HCEC 1CT (cell line): Measurements from ENCODE around the gene GDF10.

ENCODE experiments used
- DNase-seq: peaks from one replicate; pipeline ENCODE4 v3.0.0-alpha.2; 2017

The GDF10 gene

GRCh38 chr10:47317251-47317650 is 17.3 kb downstream of the GDF10 start:
- DNase-seq, result no peak

- DNase-seq, result no peak
Measured at GRCh38 chr10:47318706-47319105, 18.7 kb downstream of the GDF10 start.

GRCh38 chr10:47319784-47320183 is 19.8 kb downstream of the GDF10 start:
- DNase-seq, result no peak

GRCh38 chr10:47320812-47321211 is 20.8 kb downstream of the GDF10 start:
- no peak for DNase-seq

- no peak for DNase-seq
Measured at GRCh38 chr10:47321521-47322195, 21.7 kb downstream of the GDF10 start.

GRCh38 chr10:47322300-47323061 is 22.5 kb downstream of the GDF10 start, which contains the start of gene GDF2:
Gene GDF2 (plus strand): TSS chr10:47322454. CDS start chr10:47322669, 215 bp downstream.
- DNase-seq, result no peak

GRCh38 chr10:47323087-47323486 is 23.1 kb downstream of the GDF10 start:
- no peak for DNase-seq

GRCh38 chr10:47323636-47324296 is 23.8 kb downstream of the GDF10 start:
- DNase-seq, result no peak

GRCh38 chr10:47325303-47326291 is 25.6 kb downstream of the GDF10 start:
- no peak for DNase-seq

- DNase-seq, result no peak
Measured at GRCh38 chr10:47326306-47326926, 26.4 kb downstream of the GDF10 start.

- DNase-seq, result no peak
Measured at GRCh38 chr10:47326927-47327330, 26.9 kb downstream of the GDF10 start.

GRCh38 chr10:47329855-47330254 is 29.9 kb downstream of the GDF10 start:
- no peak for DNase-seq

- no peak for DNase-seq
Measured at GRCh38 chr10:47330366-47330765, 30.4 kb downstream of the GDF10 start.

GRCh38 chr10:47330804-47331203 is 30.8 kb downstream of the GDF10 start:
- DNase-seq, result no peak

- DNase-seq, result no peak
Measured at GRCh38 chr10:47331491-47331890, 31.5 kb downstream of the GDF10 start.

GRCh38 chr10:47331954-47332353 is 32.0 kb downstream of the GDF10 start:
- DNase-seq, result no peak

GRCh38 chr10:47332371-47332770 is 32.4 kb downstream of the GDF10 start:
- no peak for DNase-seq

GRCh38 chr10:47332946-47333345 is 32.9 kb downstream of the GDF10 start:
- no peak for DNase-seq

GRCh38 chr10:47333532-47333931 is 33.5 kb downstream of the GDF10 start:
- no peak for DNase-seq

GRCh38 chr10:47334466-47335295 is 34.7 kb downstream of the GDF10 start:
- no peak for DNase-seq

- DNase-seq, result no peak
Measured at GRCh38 chr10:47335906-47336305, 35.9 kb downstream of the GDF10 start.
